HG02973 (cell line): ENCODE measurements around the gene KRT71.

Experiments
- ATAC-seq: cut with Tn5 transposase; IDR thresholded peaks from one replicate; pipeline ENCODE4 v1.9.1; 2021; ENCODE audit warnings: moderate library complexity; ENCODE audit not compliant: unreplicated experiment

The KRT71 gene

DNA sequence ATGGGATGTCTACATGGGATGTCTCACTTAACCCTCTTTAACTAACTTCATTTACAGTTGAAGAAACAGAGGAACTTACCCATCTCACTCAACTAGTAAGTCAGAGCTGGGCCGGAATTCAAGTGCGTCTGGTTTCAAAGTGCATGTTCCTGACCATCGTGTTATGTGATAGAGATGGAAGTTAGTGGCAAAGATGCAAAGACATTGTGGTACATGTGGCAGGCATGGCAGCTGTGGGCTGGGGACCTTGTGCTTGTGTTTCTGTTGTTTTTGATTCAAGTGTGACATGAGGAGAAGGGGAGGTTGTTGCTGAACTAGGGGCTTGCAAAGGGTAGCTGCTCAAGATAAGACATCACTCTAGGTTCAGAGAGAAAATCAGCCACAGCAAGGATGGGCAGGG lies 23.0 kb upstream of the KRT71 start:
- ATAC-seq: no peak

DNA sequence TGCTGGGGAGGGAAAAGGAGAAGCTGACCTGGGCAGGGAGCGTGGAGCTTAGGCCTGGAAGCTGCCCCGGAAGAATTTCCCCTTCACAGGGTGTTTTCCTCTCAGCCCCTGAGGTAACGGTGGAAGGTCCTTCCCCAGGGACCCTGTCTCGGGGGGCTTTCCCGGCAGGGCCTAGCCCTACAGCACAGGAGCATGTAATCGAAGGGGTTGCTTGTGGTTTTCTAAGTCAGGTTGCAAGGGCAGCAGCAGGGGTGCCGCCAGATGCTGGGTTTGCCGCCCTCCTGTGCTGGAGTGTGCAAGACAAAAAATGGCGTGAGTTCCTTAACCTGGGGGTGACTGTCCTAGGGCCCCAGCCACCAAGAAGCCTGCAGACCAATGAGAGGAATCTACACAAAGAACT lies 22.3 kb upstream of the KRT71 start:
- no peak for ATAC-seq

DNA sequence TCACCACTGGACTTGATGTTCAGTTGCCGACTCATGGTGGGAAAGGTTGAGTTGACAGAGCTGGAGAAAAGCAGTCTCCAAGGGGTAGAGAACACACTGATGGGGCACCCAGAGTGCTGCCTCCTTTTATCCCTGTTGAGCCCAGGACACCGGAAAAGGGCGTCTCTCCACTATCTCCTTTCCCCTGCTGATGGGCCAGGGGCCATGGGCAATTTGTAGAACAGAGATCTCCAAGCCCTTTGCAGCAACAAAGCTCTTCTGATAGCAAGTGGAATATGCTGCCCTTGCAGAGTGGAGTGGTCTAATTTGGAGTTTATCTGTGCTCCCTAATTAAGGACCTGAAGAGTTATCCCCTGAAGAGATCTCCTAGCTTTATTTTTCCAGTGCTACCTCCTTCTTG lies 20.8 kb upstream of the KRT71 start, which contains the start of gene KRT74:
KRT74 (minus strand) TSS at position 101 of the 400 bp plus-strand sequence; CDS start at position 35, 66 bp downstream.
- ATAC-seq: no peak

DNA sequence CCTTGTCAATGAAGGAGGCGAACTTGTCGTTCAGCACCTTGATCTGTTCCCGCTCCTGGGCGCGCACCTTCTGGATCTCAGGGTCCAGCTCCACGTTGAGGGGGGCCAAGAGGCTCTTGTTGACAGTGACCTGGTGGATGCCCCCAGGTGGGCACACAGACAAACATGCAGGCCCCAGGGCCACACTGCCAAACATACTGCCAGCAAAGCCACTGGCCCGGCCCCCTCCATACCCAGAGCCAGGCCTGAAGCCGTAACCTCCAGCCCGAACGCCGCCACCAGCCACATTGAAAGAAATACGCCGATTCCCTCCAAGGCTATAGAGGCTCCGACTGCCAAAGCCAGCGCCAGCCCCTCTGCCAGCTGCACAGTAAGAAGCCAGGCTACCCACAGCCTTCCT lies 20.4 kb upstream of the KRT71 start:
- ATAC-seq: no peak

DNA sequence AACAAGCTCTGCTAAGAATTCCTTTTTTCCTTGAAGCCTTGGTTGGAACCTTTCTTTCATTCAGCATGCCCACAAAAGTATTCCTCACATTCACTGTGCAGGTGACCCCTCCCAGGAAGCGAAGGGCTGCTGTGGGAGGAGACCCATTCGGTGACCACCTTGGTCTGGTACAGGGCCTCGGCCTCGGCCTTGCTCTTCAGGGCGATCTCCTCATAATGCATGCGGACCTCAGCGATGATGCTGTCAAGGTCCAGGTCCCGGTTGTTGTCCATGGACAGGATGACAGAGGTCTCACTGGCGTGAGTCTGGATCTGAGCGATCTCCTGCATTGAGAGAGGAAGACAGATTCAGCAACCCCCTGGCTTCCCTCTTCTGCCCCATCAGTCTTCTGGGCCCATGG lies 17.6 kb upstream of the KRT71 start:
- no peak for ATAC-seq

DNA sequence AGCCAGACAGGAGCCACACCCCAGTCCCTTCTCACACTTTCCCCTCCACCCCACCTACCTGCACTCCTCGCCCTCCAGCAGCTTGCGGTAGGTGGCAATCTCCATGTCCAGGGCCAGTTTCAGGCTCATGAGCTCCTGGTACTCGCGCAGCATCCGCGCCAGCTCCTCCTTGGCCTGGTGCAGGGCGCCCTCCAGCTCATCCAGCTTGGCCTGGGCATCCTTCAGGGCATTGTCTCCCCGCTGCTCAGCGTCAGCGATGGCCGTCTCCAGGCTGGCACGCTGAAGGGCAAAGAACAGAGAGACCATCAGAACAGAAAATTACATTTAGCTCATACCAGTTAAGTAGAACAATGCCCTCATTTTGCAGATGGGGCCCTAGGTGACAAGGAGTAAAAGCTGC lies 15.2 kb upstream of the KRT71 start:
- no peak for ATAC-seq

DNA sequence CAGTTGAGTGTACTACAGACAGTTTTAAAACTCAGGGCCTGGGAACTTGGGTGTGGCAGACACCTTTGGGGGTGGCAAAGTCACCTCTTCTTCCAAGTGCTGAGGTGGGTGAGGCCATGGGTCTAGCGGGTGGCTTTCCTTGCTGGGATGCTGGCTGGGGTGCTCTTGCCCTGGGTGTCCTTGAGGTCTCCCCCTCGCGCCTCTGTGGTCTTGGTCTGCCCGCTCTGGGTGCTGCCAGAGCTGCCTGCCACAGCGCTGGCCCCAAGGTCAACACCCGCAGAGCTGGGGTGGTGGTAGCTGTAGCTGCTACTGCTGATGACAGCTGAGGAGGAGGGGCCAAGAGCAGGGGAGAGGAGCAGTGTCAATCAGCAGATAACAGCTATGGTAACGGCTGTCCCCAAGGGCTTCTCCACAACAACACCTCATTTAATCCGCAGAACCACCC lies 13.9 kb upstream of the KRT71 start:
- ATAC-seq: no peak

DNA sequence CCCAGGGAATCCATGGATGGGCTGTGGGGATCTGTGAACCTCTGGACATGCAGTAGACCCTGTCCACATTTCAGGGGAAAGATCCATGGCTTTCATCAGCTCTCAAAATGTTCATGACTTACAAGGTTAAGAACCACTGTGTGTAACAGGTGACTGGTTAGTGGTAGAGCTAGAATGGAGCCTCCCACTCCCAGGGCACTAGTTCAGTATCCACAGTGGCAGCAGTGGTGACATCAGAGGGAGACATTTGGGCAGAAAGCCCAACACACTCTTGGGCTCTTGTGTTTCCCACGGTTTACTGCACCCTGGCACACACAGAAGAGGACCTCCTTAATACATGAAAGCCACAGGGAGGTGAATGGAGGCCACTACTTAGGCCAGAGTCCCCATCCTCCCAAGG lies 11.6 kb upstream of the KRT71 start:
- ATAC-seq: no peak

DNA sequence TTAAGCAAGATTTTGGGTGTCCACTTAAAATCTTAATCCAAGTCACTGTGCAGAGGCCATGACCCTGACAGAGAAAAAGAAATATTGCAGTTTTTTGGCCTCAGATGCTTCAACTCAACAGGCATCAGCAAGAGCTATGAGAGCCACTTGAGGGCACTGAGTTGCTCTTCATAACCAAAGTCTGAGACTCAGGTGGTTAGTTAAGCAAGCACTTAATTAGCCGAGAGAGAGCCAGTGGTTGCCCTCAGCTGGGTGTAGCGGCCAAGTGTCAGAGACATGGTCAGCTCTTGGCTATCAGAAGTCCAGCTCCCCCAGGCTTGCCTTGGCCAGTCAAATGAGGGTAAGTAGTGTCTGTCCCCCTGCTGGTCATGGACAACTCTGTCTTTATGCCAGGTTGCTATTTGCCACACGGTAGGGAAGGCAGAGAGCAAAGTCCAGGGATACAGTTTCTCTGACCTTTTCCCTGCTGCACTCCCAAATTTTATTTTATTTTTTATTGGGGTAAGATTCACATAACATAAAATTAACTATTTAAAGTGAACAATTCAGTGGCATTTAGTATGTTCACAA lies 9.0 kb upstream of the KRT71 start:
- no peak for ATAC-seq

DNA sequence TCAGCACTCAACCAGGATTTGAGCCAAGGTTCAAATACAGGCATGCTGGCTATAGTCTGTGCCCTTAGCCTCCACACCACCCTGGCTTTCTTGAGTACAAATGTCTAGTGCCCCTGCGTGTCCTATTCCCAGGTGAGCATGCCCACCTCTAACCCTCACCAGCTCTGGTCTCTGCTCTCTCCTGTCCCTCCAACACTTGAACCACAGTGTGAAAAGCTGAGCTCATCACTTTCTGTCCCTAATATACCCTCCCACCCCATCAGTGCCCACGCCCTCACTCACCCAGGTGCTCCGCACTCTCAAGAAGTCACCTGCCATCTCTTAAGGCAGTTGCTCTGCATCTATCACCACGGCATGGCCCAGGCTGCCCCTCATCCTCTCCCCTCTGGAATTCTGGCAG lies 7.0 kb upstream of the KRT71 start:
- ATAC-seq: no peak

DNA sequence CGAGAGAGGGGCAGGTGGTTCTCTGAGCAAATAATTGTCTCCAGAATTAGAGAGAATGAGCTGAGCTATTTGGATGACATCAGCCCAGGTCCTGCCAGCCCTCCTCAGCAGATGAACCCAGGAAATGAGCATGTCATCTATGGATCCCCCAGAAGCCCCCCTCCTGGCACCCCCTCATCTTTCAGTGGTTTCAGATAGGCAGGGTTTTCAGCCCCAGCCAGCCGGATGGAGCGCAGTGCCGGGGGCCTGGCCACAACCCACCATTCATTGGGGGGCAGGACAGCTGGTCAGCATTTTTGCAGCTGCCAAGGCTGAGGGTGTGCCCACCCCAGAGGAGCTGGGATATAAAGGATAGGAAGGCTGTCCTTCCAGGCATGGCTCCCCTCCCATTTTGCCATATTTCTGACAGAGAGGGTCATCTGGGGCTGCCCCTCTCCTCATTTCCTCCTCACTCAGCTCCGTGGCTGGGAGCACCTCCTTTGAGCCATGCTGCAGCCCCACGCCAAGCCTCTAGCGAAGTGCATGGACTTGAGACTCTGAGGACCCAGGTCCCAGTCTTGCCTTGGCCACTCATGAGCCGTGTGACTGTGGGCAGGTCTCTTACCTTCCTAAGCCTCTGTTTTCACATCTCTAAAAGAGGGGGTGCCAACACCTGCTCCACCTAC lies 6.0 kb upstream of the KRT71 start:
- no peak for ATAC-seq

DNA sequence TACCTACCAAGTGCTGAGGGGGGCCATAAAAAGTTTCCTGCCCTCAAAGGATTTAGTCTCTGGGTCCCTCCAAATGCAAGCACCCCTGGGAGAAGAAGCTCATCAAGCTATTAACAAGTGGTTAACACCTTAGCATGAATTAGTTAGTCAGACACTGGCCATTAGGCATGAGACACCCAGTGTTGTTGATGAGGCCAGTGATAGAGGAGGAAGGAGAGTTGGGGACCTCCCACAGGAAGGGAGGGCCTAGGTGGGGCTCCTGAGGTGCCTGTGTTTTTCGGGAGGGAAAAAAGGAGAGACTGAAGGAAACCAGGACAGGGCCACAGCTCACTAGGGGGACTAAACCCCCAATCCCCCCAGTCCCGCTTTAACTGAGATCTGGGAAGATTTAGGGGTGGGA lies 4.5 kb upstream of the KRT71 start:
- no peak for ATAC-seq

DNA sequence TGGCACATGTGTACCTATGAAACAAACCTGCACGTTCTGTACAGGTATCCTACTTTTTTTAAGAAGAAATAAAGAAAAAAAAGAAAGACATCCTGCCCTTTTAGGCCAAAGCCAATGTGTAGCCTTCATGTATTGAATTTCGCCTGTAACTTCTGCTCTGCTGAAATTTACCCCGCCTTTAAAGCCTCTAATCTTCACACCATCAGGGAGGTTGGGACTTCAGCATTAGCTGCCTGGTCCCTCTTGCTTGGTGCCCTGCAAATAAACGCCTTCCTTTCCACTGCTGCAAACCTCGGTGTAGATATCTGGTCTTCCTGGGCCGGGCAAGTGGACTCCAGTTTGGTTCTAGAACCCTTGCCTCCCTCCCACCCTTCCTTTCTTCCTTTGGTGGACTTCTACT lies 2.6 kb upstream of the KRT71 start:
- no peak for ATAC-seq

DNA sequence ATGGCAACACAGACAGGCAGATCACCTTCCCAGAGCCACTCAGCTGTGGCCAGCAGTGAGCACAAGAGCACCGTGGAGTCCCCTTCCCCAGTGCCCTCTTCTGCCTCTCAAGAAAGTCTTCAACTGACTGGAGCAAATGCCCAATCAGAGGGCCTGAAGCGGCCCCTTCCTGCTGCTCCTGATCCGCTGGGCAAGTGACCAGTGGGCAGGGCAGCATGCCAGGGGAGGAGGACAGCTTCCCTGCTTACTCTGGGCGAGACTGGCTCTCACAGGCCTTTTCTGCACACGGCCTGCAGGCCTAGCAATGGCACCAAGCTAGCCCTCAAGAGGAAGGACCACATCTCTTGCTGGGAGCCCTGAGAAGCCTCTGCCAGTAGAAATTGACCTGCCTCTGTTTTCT lies 890 bp downstream of the KRT71 start:
- ATAC-seq: no peak

DNA sequence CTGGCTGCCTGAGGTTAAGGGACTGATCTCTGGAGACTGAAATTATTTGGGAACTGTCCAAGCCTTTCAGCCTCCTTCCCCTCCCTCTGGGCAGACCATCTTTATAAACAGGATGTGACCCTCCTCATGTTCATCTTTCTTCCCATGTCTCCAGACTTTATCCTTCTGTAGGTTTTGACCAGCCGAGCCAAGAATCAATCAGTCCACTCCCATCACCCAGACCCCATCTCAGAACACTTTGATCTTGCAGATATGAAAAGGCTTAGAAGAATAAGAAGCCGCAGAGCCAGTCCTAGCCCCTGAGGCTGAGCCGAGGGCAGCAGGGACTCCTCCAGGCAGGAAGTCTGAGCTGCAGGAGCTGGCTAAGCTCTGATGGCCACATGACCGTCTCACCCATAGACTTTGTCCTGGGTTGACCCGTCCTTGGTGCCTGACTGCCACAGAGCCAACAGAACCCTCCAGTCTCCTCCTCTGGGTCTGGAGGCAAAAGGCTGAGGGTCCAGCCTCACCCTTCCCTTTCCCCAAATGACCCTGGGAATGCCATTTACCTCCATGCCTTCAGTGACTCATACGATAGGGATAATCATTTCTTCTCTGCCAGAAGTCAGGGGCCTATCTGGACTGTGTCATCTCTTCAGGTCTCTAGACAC lies 1.6 kb downstream of the KRT71 start:
- no peak for ATAC-seq

DNA sequence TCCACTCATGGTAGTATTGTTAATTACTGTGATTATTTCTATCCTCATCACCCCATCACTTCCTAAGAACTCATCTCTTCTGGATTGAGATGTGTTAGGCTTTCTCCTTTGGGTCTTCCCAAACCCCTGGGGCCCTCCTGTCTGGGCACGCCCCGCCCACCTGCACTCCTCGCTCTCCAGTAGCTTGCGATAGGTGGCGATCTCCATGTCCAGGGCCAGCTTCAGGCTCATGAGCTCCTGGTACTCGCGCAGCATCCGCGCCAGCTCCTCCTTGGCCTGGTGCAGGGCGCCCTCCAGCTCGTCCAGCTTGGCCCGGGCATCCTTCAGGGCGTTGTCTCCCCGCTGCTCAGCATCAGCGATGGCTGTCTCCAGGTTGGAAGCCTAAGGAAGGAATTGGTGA lies 6.8 kb downstream of the KRT71 start:
- no peak for ATAC-seq

DNA sequence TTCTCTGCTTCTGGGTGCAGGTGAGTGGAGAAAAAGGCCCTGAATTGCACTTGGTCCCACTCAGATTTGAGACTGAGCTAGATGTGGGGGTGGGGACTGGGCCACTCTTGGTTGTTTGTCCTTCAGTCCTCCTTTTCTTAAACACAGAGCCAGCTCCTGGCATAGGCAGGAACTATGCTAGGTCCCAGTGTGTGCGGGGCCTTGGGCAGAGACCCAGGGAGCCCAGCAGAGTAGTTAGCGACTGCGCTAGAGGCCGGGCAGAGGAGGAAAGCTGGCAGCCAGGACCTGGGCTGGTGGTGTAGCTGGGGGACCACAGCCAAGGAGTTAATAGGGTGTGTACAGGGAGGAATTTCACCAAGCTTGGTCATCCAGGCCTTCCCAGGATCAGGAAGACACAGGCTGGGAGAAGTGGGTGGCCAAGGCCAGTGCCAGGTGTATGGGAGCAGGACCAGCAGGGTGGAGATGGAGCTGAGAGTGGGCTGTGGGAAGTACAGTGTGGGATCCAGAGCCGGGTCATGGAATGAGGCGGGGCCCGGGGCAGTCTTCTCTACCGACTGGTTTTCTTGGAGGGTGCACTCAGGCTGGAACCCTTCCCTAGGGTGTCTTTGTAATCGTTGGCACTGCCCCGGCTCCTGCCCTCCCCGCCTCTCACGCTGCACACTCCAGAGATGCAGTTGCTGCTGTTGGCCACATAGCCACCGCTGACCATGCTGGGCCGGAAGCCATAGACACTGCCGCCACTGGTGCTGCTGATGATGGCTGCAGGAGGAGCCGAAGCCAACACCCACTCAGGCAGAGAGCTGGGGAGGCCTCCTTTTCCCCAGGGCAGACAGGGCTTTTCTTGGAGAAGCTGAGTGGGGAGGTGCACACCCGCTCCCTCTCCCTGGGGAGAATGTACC lies 8.7 kb downstream of the KRT71 start:
- no peak for ATAC-seq

DNA sequence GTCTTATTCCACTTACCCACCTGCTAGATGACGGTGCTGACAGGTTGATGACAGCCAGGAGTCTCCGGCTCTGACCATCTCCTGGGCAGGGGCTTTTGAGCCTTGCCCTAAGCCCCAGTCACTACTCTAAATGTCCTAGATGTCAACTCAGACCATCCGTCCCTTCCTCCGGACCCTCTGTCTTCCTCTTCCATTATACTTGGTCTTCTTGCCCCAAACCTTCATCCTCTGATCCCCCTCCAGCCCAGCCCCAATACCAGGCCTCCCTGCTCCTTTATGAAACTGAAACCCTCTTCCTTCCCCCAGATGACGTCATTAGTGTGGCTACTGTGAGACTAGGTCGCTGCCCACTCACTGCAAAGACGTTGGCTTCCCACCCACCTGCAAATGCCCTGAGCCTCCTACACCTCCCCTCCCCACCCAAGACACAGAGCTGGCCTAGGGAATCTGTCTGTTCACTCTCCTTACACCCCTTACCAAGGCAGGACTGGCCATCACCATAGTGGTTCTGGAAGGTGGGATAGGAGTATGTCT lies 10.1 kb downstream of the KRT71 start:
- no peak for ATAC-seq

DNA sequence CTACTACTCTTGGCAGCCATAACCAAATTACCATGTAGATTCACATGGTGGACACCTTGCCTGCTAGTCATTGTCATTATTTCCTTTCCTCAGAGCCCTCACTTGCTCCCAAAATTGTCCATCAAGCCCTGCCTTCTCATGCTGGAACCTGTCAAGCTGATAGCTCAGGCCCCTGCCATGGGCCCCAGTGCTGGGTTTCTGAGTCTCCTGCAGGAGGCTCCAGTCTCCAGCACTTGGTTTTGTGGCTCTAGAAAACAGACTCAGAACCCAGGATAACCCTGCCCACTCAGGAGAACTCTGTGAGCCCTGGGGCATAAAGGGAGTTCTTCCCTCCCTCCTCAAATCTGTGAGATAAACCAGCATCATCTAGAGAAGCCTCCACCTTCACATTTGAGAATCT lies 10.8 kb downstream of the KRT71 start:
- ATAC-seq: no peak

DNA sequence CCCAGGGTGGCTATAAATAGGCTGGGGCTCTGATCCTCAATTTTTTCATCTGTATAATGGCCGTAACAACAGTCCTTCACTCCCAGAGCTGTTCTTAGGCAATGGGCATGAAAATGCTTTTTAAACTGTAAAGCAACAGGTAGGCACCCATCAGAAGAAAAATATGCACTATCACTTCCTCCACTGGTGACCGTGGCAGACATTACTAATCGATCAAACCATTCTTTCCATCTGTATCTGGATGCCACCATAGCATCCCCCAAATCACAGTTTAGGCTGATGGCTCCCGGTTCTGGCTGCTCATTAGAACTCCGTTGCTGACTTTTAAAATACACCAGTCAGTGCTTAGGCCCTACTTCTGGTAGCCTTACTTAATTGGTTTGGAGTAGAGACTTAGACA lies 11.2 kb downstream of the KRT71 start:
- no peak for ATAC-seq

DNA sequence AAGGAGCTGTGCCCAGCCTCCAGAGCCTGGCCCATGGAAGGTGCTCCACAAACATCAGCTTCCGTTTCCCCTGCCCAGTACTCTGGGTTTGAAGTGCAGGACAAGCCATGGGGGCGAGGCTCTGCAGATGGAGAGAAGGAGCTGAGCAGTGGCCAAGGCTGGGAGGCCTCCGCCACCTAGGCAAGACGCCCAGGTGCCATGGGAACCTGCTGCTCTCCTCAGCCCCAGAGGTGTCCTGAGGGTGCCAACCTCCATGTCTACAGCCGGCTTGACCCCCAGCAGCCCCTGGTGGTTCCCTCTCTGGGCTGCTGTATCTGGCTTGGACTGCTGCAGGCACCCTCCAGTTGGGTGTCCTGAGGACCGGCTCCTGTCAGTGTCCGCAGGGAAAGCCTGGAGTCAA lies 12.4 kb downstream of the KRT71 start:
- no peak for ATAC-seq
